Measurements from ENCODE around the gene NLRC5. TPM values are rescaled to one million over a fixed set of nuclear protein-coding genes. Genes with fewer than 3 reads are reported as not detected.

NLRC5 gene
- total RNA-seq, 1 experiment from 2014 or later = 2.4 TPM

GRCh38 chr16:56967733-56968132, 21.6 kb upstream of the NLRC5 start:
- Histone ChIP-seq H3K4me2 (ENCODE audit: insufficient read depth, insufficient read length, low read length) (no peak overlapping the region), H2BK20ac (ENCODE audit: low read depth, low read length, poor library complexity, severe bottlenecking) (no peak overlapping the region), H2BK120ac (ENCODE audit: low read depth, low read length, poor library complexity, severe bottlenecking) (no peak overlapping the region), H2AK5ac (ENCODE audit: insufficient read length, low read length) (no peak overlapping the region), H3K23me2 (ENCODE audit: insufficient read length, low read depth, low read length, poor library complexity, severe bottlenecking) (no peaks in the 10 kb centered on the region), H3K79me1 (ENCODE audit: insufficient read depth, low read depth, low read length, poor library complexity, severe bottlenecking) (no peaks in the 10 kb centered on the region), H3K9ac (ENCODE audit: extremely low read depth, insufficient read length, low read length) (no peak overlapping the region), H3K27ac (ENCODE audit: insufficient read length, low read depth, low read length) (no peak overlapping the region), H3K18ac (ENCODE audit: insufficient read length, low read depth, low read length) (no peak overlapping the region), H3K9me3 (ENCODE audit: control insufficient read depth, low read depth, low read length) (no peaks in the 10 kb centered on the region), H3K4me1 (ENCODE audit: insufficient read depth, low read length) (no peaks in the 10 kb centered on the region), H3K4ac (ENCODE audit: low read depth, low read length) (no peak overlapping the region), H2AFZ (ENCODE audit: low read length) (no peak overlapping the region), H4K91ac (ENCODE audit: insufficient read length, low read depth, low read length) (no peak overlapping the region), H2BK15ac (ENCODE audit: low read depth, low read length) (no peak overlapping the region), H3K23ac (ENCODE audit: insufficient read length, low read depth, low read length) (no peak overlapping the region), H3K27me3 (ENCODE audit: insufficient read depth, low read length) (no peaks in the 10 kb centered on the region), H4K20me1 (ENCODE audit: control insufficient read depth, insufficient read depth, insufficient read length) (no peaks in the 10 kb centered on the region), H3T11ph (ENCODE audit: low read length) (no peak overlapping the region), H2BK12ac (ENCODE audit: insufficient read length, low read depth, low read length) (no peak overlapping the region), H3K79me2 (ENCODE audit: insufficient read depth, low read length) (no peaks in the 10 kb centered on the region), H3K14ac (ENCODE audit: insufficient read depth, low read length) (no peak overlapping the region), H4K8ac (replicated peaks; ENCODE audit: insufficient read length, low read depth, low read length) (no peak overlapping the region), H4K5ac (ENCODE audit: insufficient read length, low read depth, low read length) (no peak overlapping the region), H3K56ac (ENCODE audit: insufficient read length, low read depth, low read length) (no peak overlapping the region), H2BK5ac (ENCODE audit: insufficient read length, low read length) (no peak overlapping the region)
- TF ChIP-seq CTCF (conservative IDR thresholded peaks at IDR 0.05) = no peak
- no peaks in the 10 kb centered on the region for H3K9me3 Mint-ChIP-seq
- H3K27ac Mint-ChIP-seq = no peak overlapping the region
- peaks cover 2% of the 10 kb centered on the region for H3K27me3 Mint-ChIP-seq (ENCODE audit: low read depth)
- no CpG with 5 or more reads among the region's 2 CpGs for WGBS (ENCODE audit: extremely low coverage, insufficient read length, low lambda C conversion rate)
- no peaks in the 10 kb centered on the region; a peak in 1 of 7 replicates for H3K36me3 Mint-ChIP-seq (ENCODE audit: insufficient read depth in 1 of 3, low read depth in 3 of 3)
- H3K4me1 Mint-ChIP-seq = peaks cover 2 to 3% of the 10 kb centered on the region in 2 experiments; a peak in 2 of 4 replicates
- H3K4me3 Mint-ChIP-seq = no peak overlapping the region
- no peak for DNase-seq

Data from H9 (cell line).